SK-N-MC (cell line): ENCODE measurements around the gene EMX2.

Experiments
- DNase-seq: peaks from one replicate; pipeline ENCODE4 v3.0.0-alpha.2; 2011; ENCODE audit warnings: low read depth, low spot score
- H3K27ac ChIP-seq: fragments of 200-600 bp; sonication (generic); 2 replicates; pipeline ENCODE4 v1.5.1; 2016; ENCODE audit warnings: mixed run types
- H3K36me3 ChIP-seq: fragments of 200-600 bp; sonication (generic); 2 replicates; pipeline ENCODE4 v1.6.1; 2017; ENCODE audit warnings: antibody characterized with exemption, low read length, mixed read lengths; ENCODE audit not compliant: insufficient read depth
- H3K4me3 ChIP-seq: fragments of 200-600 bp; sonication (generic); 2 replicates; pipeline ENCODE4 v1.5.1; 2016
- H3K9ac ChIP-seq: fragments of 200-600 bp; sonication (generic); 2 replicates; pipeline ENCODE4 v1.8.0; 2017; ENCODE audit warnings: mixed run types, mixed read lengths; ENCODE audit not compliant: insufficient read length
- H3K9me3 ChIP-seq: fragments of 200-600 bp; sonication (generic); 2 replicates; pipeline ENCODE4 v1.6.1; 2017; ENCODE audit warnings: low read depth, mild to moderate bottlenecking, antibody characterized with exemption, low read length, moderate library complexity, mixed read lengths
- EZH2 ChIP-seq: fragments of 200-600 bp; sonication (generic); IDR thresholded peaks from one replicate; pipeline ENCODE4 v1.6.1; 2017; ENCODE audit warnings: antibody characterized with exemption
- FOXP2 ChIP-seq: optimal IDR thresholded peaks from 2 replicates; pipeline ENCODE3; 2011; ENCODE audit warnings: mild to moderate bottlenecking, moderate library complexity; ENCODE audit not compliant: insufficient read depth; ENCODE audit errors: extremely low read length, control extremely low read depth
- POLR2AphosphoS5 ChIP-seq: IDR thresholded peaks from 2 replicates; pipeline ENCODE4 v1.6.1; 2012; ENCODE audit warnings: mild to moderate bottlenecking, low read depth, low read length, borderline replicate concordance

EMX2 gene

GRCh38 chr10:117590101-117590875 is 47.7 kb downstream of the EMX2 start:
- Histone ChIP-seq H3K9me3 (no peaks in the 10 kb centered on the region), H3K4me3 (no peak overlapping the region), H3K36me3 (no peaks in the 10 kb centered on the region), H3K9ac (no peak overlapping the region), H3K27ac (no peak overlapping the region)
- DNase-seq: no peak
- no peak for TF ChIP-seq FOXP2
- no peak for TF ChIP-seq POLR2AphosphoS5
- TF ChIP-seq EZH2: no peak

- H3K27ac ChIP-seq: no peak overlapping the region
Measured at GRCh38 chr10:117591043-117591442, 48.5 kb downstream of the EMX2 start.

GRCh38 chr10:117594722-117595121 is 52.2 kb downstream of the EMX2 start:
- TF ChIP-seq FOXP2 (no peak), EZH2 (no peak), POLR2AphosphoS5 (no peak)
- Histone ChIP-seq H3K27ac (no peak overlapping the region), H3K9ac (no peak overlapping the region), H3K4me3 (no peak overlapping the region), H3K36me3 (no peaks in the 10 kb centered on the region), H3K9me3 (no peaks in the 10 kb centered on the region)
- no peak for DNase-seq

More at GRCh38 chr10:117591043-117591442, 48.5 kb downstream of the EMX2 start:
- Histone ChIP-seq H3K9ac (no peak overlapping the region), H3K9me3 (no peaks in the 10 kb centered on the region), H3K4me3 (no peak overlapping the region), H3K36me3 (no peaks in the 10 kb centered on the region)
- TF ChIP-seq FOXP2: no peak
- no peak for TF ChIP-seq EZH2
- TF ChIP-seq POLR2AphosphoS5: no peak
- DNase-seq: no peak

GRCh38 chr10:117596706-117597105 is 54.2 kb downstream of the EMX2 start:
- Histone ChIP-seq H3K9me3 (no peaks in the 10 kb centered on the region), H3K27ac (no peak overlapping the region), H3K9ac (no peak overlapping the region), H3K36me3 (no peaks in the 10 kb centered on the region), H3K4me3 (no peak overlapping the region)
- TF ChIP-seq FOXP2 (no peak), EZH2 (no peak), POLR2AphosphoS5 (no peak)
- DNase-seq: no peak

GRCh38 chr10:117597216-117597615 is 54.7 kb downstream of the EMX2 start:
- no peaks in the 10 kb centered on the region for H3K36me3 ChIP-seq
- H3K9me3 ChIP-seq: no peaks in the 10 kb centered on the region
- no peak for TF ChIP-seq FOXP2
- no peak for TF ChIP-seq POLR2AphosphoS5
- no peak for TF ChIP-seq EZH2

More at GRCh38 chr10:117597216-117597615, 54.7 kb downstream of the EMX2 start:
- no peak for DNase-seq
- Histone ChIP-seq H3K4me3 (no peak overlapping the region), H3K9ac (no peak overlapping the region), H3K27ac (no peak overlapping the region)
